ENCODE measurements around the gene ZNF180.
"Not testable (repeated sequence)": the region's sequence is repeated elsewhere in the genome, so short reads cannot be mapped to it uniquely, and the experiment has no call there.

The ZNF180 gene

DNA sequence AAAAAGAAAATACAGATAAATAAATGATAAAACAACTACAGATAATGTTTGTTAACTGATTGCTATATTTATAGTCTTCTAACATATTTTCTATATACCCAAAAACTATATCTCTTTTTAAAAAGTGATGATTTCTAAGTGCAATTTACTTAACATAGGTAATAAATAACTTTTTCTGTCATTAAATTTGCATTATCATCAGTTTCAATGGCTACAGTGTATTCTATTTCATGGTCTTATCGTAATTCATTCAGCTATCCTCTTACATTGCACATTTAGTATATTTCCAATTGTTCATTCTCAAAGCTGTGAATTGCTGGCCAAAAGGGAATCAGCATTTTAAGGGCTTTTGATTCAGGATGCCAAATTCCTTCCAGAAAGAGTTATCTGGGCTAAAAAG, 3.6 kb downstream of the ZNF180 start:
- no peak for DNase-seq

DNA sequence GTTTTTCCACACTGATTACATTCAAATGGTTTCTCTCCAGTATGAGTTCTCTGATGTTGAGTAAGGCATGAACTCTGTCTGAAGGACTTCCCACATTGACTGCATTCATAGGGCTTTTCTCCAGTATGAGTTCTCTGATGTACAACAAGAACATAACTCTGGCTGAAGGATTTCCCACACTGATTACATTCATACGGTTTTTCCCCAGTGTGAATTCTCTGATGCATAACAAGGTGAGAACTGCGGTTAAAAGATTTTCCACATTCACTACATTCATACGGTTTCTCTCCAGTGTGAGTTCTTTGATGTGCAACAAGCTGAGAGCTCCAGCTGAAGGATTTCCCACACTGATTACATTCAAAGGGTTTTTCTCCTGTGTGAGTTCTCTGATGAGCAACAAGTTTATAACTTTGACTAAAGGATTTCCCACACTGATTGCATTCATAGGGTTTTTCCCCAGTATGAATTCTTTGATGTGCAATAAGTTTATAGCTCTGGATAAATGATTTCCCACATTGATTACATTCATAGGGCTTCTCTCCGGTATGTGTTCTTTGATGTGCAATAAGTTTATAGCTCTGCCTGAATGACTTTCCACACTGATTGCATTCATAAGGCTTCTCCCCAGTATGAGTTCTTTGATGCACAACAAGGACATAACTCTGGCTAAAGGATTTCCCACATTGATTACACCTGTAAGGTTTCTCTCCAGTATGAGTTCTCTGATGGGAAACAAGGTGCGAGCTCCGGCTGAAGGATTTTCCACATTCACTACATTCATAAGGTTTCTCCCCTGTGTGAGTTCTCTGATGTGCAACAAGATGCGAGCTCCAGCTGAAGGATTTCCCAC, 23.5 kb downstream of the ZNF180 start:
- no peak for DNase-seq

DNA sequence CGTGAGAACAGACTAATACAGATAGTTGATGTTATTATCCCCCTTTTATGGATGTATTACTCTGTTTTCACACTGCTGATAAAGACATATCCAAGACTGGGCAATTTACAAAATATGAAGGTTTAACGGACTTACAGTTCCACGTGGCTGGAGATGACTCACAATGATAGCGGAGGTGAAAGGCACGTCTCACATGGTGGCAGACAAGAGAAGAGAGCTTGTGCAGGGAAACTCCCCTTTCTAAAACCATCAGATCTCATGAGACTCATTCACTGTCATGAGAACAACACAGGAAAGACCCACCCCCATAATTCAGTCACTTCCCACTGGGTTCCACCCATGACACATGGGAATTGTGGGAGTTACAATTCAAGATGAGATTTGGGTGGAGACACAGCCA, 31.6 kb downstream of the ZNF180 start:
- DNase-seq, result not testable (repeated sequence)

DNA sequence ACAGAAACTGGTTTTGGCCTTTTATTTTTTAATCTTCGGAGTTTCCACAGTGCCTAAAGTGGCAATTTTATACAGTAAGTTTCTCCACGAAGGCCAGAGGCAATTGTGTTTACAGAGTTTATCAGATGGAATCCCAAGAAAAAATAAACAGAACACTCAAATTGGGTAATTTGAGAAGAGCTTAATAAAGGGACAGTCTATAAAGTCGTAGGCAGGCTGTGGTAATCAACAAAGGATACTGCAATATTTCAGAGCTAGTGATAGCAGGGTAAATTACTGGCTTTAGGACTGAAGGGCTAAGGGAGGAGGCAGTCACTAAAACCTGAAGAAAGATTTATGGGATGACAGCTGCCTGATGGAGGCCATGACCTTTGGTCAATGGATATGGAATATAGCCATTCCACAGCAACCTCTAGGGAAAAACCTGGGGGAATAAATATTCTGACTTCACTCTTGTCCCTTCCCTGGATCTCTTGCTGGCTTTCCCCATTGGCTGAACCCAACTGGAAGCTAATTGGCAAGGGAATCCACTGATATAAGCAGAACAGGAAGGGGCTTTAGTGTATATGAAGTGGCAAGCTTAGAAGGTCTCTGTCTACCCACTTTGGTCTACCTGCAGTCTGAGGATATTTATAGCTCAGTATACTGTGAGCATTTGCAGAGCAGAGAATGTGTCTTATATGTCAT, 37.6 kb downstream of the ZNF180 start:
- not testable (repeated sequence) for DNase-seq

DNA sequence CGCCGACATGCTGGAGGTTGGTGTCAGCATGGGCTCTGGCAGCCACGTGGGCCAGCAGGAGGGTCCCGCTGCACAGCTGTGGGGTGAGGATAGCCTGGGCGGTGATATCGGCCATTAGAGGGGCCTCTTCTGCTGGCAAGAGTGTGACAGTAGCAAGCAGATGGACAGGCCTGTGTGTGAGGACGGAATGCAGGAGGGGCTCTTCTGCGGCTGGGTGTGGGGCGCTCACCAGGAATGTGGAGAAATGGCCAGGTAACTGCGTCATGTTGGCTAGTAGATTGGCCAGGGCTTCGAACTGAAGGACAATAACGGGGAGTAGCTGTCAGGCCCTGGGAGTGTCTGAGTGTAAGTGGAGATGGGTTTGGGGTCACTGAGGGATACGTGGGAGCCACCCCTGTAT, 44.3 kb downstream of the ZNF180 start:
- not testable (repeated sequence) for DNase-seq

DNA sequence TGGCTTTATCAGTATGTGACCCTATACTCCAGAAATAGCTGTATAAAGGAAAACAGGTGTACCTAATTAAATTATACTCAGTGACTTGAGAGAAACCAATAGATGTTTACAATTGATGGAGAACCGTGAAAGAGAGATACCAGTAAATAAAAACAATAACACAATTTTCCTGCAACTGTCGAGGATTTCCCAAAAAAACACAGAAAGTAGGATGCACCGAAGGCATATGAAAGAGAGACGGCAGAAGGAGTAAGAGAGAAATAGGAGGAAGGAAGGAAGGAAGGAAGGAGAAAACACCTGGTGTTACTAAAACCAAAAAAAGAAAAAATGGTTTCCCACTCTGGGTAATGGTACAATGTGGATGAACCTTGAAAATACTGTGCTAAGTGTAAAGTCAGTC, 45.2 kb downstream of the ZNF180 start:
- no peak for DNase-seq

DNA sequence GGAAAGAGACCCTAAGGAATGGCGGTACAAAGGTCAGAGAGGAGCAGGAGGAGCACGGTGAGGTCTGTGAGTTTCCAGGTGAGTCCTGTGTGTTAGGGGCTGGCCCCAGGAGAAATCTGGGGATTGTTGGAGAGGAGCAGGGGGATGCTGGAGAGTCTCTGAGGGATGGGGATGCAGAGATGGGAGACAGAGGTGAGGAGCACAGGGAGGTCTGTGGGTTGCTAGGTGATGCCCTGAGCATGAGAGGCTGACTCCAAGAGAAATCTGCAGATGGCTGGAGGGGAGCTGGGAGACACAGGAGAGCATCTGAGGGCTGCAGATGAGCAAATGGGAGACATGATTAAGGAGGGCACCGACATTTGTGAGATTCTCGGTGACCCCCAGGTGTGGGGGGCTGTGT, 48.0 kb downstream of the ZNF180 start:
- no peak for DNase-seq

DNA sequence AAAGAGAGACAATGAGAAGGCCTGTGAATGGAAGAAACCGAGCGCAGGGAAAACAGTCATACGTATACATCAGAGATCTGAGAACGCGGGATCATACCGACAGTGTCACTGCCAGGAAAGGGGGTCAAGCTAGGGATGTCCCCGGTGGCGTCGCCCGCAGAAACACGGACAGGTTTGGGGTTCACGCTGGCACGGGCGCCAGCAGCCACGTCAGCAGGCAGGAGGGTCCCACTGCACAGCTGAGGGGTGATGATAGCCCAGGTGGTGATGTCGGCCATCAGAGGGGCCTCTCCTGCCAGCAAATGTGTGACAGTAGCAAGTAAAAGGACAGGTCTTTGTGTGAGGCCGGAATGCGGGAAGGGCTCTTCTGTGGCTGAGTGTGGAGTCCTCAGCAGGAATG, 48.6 kb downstream of the ZNF180 start:
- no peak for DNase-seq

DNA sequence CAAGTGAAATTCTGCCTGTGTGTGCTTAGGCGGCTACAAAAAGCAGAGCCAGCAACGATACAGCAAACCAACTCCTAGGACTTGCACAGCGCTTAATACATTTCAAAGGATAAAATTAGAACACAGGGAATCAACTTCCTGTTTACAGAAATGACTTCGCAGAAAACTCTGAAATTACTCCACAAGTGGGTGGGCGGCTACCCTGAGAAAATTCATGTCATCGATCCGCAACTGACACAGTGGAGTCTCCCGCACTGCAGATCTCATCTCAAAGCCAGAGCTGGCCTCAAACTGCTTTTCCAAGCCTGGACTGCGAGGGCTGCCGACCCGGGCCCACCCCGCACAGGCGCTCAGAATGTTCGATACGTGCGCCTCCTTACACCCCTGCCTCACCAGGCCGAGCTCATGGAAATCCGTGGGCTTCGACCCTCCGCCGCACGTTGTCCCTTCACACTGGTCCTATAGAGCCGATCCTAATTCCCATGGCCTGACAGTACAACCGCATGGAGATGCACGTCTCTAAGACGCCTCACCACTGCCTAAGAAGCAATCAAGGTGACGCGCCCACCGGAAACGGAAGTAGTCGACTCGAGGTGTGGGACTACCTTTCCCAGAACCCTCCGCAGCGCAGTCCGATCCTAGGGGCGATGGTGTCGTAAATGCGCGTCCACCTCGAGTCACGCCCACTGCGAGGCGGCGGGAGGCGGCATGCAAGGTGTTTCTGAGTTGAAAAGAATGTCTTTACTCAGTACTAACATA, 52.2 kb downstream of the ZNF180 start, which contains the start of gene ZNF229:
Gene ZNF229 (minus strand): TSS at position 557 of the 759 bp plus-strand sequence. CDS start 5,625 bp downstream, outside the sequence.
- DNase-seq, result peak; percentile 75

DNA sequence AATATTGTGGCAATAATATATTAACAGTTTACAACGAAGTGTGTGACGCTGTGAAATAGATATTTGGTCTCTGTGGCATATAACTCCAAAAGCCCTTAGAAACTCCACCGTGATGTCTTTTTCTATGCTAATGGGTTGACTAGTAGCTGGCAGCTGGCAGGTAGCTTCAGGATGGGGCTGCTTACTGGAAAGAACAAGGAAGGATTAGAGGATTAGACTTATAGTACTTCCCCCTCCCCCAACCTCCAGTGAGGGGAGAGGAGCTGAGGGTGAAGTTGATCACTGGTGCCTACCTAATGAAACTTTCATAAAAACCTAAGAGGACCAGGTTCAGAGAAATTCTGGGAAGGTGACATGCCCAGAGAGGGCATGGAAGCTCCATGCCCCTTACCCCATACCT, 61.9 kb downstream of the ZNF180 start:
- DNase-seq, result no peak

DNA sequence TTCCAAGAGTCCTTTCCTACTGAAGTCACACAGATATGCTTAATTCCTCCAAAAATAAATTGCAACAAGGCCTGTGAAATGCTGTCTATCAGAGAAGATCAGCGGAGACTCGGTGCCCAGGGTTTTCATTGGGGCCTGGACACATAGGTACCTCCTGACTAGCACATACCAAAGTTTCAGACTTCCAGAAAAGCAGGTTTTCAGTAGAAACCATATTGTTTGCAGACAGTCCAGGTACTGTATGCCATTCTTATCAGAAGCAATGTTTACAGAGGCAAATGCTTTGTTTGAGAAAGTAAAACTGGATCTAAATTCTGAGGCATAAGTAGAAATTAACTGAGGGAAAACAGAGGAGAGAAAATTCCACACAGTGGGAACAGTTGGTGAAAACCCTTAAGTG, 64.9 kb downstream of the ZNF180 start:
- no peak for DNase-seq

DNA sequence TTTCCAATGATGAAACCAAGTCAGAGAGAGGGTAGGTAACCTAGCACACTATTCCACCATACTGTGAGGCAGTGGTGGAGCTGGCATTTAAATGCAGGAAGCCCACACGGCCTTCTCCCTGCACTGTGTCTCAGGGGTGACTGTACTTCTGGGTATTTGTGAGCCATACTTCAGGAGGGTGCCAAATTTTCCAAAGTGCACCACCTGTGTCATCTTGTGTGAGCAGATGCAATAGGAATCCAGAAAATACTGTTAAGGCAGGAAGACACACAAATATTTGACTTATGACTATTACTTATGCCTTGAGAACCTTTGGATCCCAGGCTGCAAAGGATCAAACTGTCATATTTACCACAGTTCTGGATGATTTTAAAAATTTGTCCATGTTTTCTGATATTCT, 69.4 kb downstream of the ZNF180 start:
- DNase-seq, result no peak
